H1 (cell line): ENCODE data around the gene BICD1. TPM values are rescaled to one million over a fixed set of nuclear protein-coding genes. Genes with fewer than 3 reads are reported as not detected.

Experiments used
- CTCF ChIA-PET: fragments of 300-600 bp; sonication (Branson Sonifier 250); formaldehyde crosslinking; loops from one replicate; lab custom pipeline; 2021; ENCODE audit not compliant: partially characterized antibody; lab: Charles Lee
- POLR2A ChIA-PET: fragments of 300-600 bp; sonication (Branson Sonifier 250); formaldehyde crosslinking; loops from one replicate; lab custom pipeline; 2021; ENCODE audit warnings: inconsistent platforms; ENCODE audit not compliant: partially characterized antibody; lab: Charles Lee
- DNase-seq, 2 experiments: peaks; one replicate each; pipeline versions ENCODE4 v3.0.0 to v3.0.0-alpha.2; 2010 to 2022; ENCODE audit warnings: low spot score in 2 of 2, low read depth in 1 of 2, mixed read lengths in 1 of 2
- FAIRE-seq: peaks from 2 replicates; lab custom pipeline; 2011; peaks lifted over from hg19 to GRCh38; lab: Jason Lieb, UNC
- H2AFZ ChIP-seq: 2 replicates; pipeline ENCODE4 v1.8.1; 2012; ENCODE audit warnings: low read length, inconsistent platforms
- H2AK5ac ChIP-seq: 2 replicates; pipeline ENCODE4 v1.6.1; 2013; ENCODE audit warnings: low read depth, low read length
- H2BK120ac ChIP-seq: replicated peaks from 2 replicates; pipeline ENCODE3; 2013; ENCODE audit warnings: low read depth, low read length, inconsistent platforms
- H2BK12ac ChIP-seq: 2 replicates; pipeline ENCODE4 v1.6.1; 2013; ENCODE audit warnings: low read depth, low read length
- H2BK15ac ChIP-seq: 2 replicates; pipeline ENCODE4 v1.6.1; 2013; ENCODE audit warnings: low read length
- H2BK20ac ChIP-seq: 2 replicates; pipeline ENCODE4 v1.6.1; 2013; ENCODE audit warnings: low read length
- H2BK5ac ChIP-seq: 2 replicates; pipeline ENCODE4 v1.6.1; 2013; ENCODE audit warnings: low read depth, low read length
- H3K14ac ChIP-seq: 2 replicates; pipeline ENCODE4 v1.6.1; 2013; ENCODE audit warnings: inconsistent platforms; ENCODE audit not compliant: insufficient read length
- H3K18ac ChIP-seq: 2 replicates; pipeline ENCODE4 v1.6.1; 2013; ENCODE audit warnings: low read length; ENCODE audit errors: extremely low read depth
- H3K23ac ChIP-seq: 2 replicates; pipeline ENCODE4 v1.6.1; 2013; ENCODE audit warnings: inconsistent platforms; ENCODE audit not compliant: insufficient read length
- H3K23me2 ChIP-seq: 2 replicates; pipeline ENCODE4 v1.6.1; 2013; ENCODE audit warnings: low read depth, low read length
- H3K27ac ChIP-seq: 2 replicates; pipeline ENCODE4 v1.6.1; 2011; ENCODE audit warnings: low read depth, low read length, inconsistent platforms
- H3K27me3 ChIP-seq, 4 experiments: replicated peaks in 1 of 4; 1 replicate in 1 of 4; 2 replicates in 3 of 4; pipeline versions ENCODE4 v1.6.1 to v1.8.1; 2011 to 2013; ENCODE audit warnings: low read length in 3 of 4, mild to moderate bottlenecking in 3 of 4, inconsistent platforms in 2 of 4, mixed read lengths in 2 of 4, moderate library complexity in 1 of 4; ENCODE audit not compliant: control insufficient read depth in 3 of 4, insufficient read depth in 3 of 4; ENCODE audit errors: extremely low read depth in 1 of 4
- H3K36me3 ChIP-seq, 4 experiments: 2 replicates each; pipeline versions ENCODE4 v1.6.1 to v1.8.1; 2011 to 2013; ENCODE audit warnings: mild to moderate bottlenecking in 4 of 4, low read length in 3 of 4, moderate library complexity in 2 of 4, control low read depth in 1 of 4, inconsistent platforms in 1 of 4; ENCODE audit not compliant: insufficient read depth in 4 of 4, control insufficient read depth in 2 of 4
- H3K4ac ChIP-seq: replicated peaks from 2 replicates; pipeline ENCODE3; 2013; ENCODE audit warnings: low read length, low read depth, mixed read lengths, inconsistent platforms; ENCODE audit not compliant: insufficient read length
- H3K4me1 ChIP-seq, 4 experiments: replicated peaks in 1 of 4; 1 replicate in 1 of 4; 2 replicates in 3 of 4; pipeline versions ENCODE4 v1.6.1 to v1.8.1; 2011 to 2013; ENCODE audit warnings: low read length in 3 of 4, inconsistent platforms in 2 of 4, mixed read lengths in 1 of 4; ENCODE audit not compliant: insufficient read depth in 4 of 4, control insufficient read depth in 3 of 4
- H3K4me2 ChIP-seq, 2 experiments: 2 replicates each; pipeline versions ENCODE4 v1.6.1 to v1.8.1; 2011 to 2013; ENCODE audit warnings: low read depth in 2 of 2, low read length in 2 of 2, control low read depth in 1 of 2, inconsistent platforms in 1 of 2, mild to moderate bottlenecking in 1 of 2; ENCODE audit not compliant: insufficient read depth in 1 of 2
- H3K4me3 ChIP-seq, 4 experiments: fragments of 200-600, 300-600 bp in 1 of 4; sonication (generic), shearing (Covaris generic), sonication (Bioruptor Twin) in 1 of 4; 2 replicates each; pipeline versions ENCODE4 v1.5.1 to v1.8.1; 2011 to 2016; ENCODE audit warnings: low read length in 4 of 4, low read depth in 3 of 4, control low read depth in 2 of 4, inconsistent platforms in 2 of 4, mild to moderate bottlenecking in 2 of 4, mixed read lengths in 1 of 4, moderate library complexity in 1 of 4; ENCODE audit not compliant: insufficient read depth in 2 of 4; ENCODE audit errors: extremely low read depth in 1 of 4
- H3K56ac ChIP-seq: replicated peaks from 2 replicates; pipeline ENCODE3; 2013; ENCODE audit warnings: low read depth, mild to moderate bottlenecking, mixed read lengths, low read length, inconsistent platforms; ENCODE audit not compliant: insufficient read length
- H3K79me1 ChIP-seq: 2 replicates; pipeline ENCODE4 v1.6.1; 2013; ENCODE audit warnings: low read depth, low read length, control low read depth
- H3K79me2 ChIP-seq, 2 experiments: 2 replicates each; pipeline versions ENCODE4 v1.6.1 to v1.8.1; 2012 to 2013; ENCODE audit warnings: low read length in 2 of 2, mild to moderate bottlenecking in 2 of 2, inconsistent platforms in 1 of 2; ENCODE audit not compliant: insufficient read depth in 2 of 2, control insufficient read depth in 1 of 2
- H3K9ac ChIP-seq, 4 experiments: replicated peaks in 1 of 4; 1 replicate in 1 of 4; 2 replicates in 3 of 4; pipeline versions ENCODE4 v1.6.1 to v1.8.1; 2011 to 2013; ENCODE audit warnings: low read depth in 3 of 4, low read length in 3 of 4, control low read depth in 2 of 4, mild to moderate bottlenecking in 2 of 4, moderate library complexity in 2 of 4, inconsistent platforms in 1 of 4; ENCODE audit errors: extremely low read depth in 1 of 4
- H3K9me3 ChIP-seq, 2 experiments: 2 replicates each; pipeline versions ENCODE4 v1.6.1 to v1.8.1; 2012 to 2013; ENCODE audit warnings: mild to moderate bottlenecking in 2 of 2, moderate library complexity in 2 of 2, control low read depth in 1 of 2, inconsistent platforms in 1 of 2, low read depth in 1 of 2, low read length in 1 of 2, mixed read lengths in 1 of 2; ENCODE audit not compliant: insufficient read depth in 2 of 2
- H4K20me1 ChIP-seq, 2 experiments: replicated peaks in 1 of 2; 2 replicates each; pipeline versions ENCODE3 to v1.8.1; 2011 to 2013; ENCODE audit warnings: inconsistent platforms in 2 of 2, low read length in 2 of 2, mild to moderate bottlenecking in 1 of 2; ENCODE audit not compliant: insufficient read depth in 2 of 2, control insufficient read depth in 1 of 2
- H4K5ac ChIP-seq: 2 replicates; pipeline ENCODE4 v1.6.1; 2013; ENCODE audit warnings: low read length, low read depth, mixed read lengths, inconsistent platforms; ENCODE audit not compliant: insufficient read length
- H4K8ac ChIP-seq: 2 replicates; pipeline ENCODE4 v1.8.0; 2013; ENCODE audit warnings: mild to moderate bottlenecking, moderate library complexity, low read length, inconsistent platforms; ENCODE audit not compliant: insufficient read depth; ENCODE audit errors: extremely low read depth
- H4K91ac ChIP-seq: replicated peaks from 2 replicates; pipeline ENCODE3; 2013; ENCODE audit warnings: low read length, mixed read lengths, inconsistent platforms; ENCODE audit not compliant: insufficient read length
- CBX5 ChIP-seq: fragments of 300-800, 300-1000 bp; sonication (generic); IDR thresholded peaks from 2 replicates; pipeline ENCODE4 v1.7.1; 2016; ENCODE audit warnings: antibody characterized with exemption, low read length, low read depth
- CHD1 ChIP-seq: IDR thresholded peaks from 2 replicates; pipeline ENCODE4 v1.6.1; 2012; ENCODE audit warnings: low read depth, low read length, improper control_type of control experiment
- CHD2 ChIP-seq: IDR thresholded peaks from 2 replicates; pipeline ENCODE4 v1.6.1; 2012; ENCODE audit warnings: low read length, improper control_type of control experiment
- EGR1 ChIP-seq: IDR thresholded peaks from 2 replicates; pipeline ENCODE4 v1.6.1; 2011; ENCODE audit warnings: low read depth, low read length, borderline replicate concordance
- KDM4A ChIP-seq: IDR thresholded peaks from one replicate; pipeline ENCODE4 v1.7.1; 2012; ENCODE audit warnings: low read depth, mild to moderate bottlenecking, moderate library complexity, low read length, inconsistent platforms; ENCODE audit not compliant: severe bottlenecking
- PHF8 ChIP-seq: fragments of 200-600 bp; sonication (generic); conservative IDR thresholded peaks from 2 replicates; pipeline ENCODE4 v1.7.1; 2012; ENCODE audit warnings: low read depth, mild to moderate bottlenecking, inconsistent platforms, low read length, moderate library complexity
- RAD21 ChIP-seq, 2 experiments: IDR thresholded peaks in 1 of 2; conservative IDR thresholded peaks in 1 of 2; 2 replicates each; pipeline ENCODE4 v1.6.1; 2011; ENCODE audit warnings: low read depth in 2 of 2, low read length in 2 of 2, improper control_type of control experiment in 1 of 2, inconsistent platforms in 1 of 2, mild to moderate bottlenecking in 1 of 2, moderate library complexity in 1 of 2
- SIN3A ChIP-seq, 2 experiments: IDR thresholded peaks in 1 of 2; conservative IDR thresholded peaks in 1 of 2; 2 replicates each; pipeline ENCODE4 v1.6.1; 2011 to 2012; ENCODE audit warnings: low read length in 2 of 2, improper control_type of control experiment in 1 of 2, low read depth in 1 of 2, mild to moderate bottlenecking in 1 of 2
- SP2 ChIP-seq: IDR thresholded peaks from 2 replicates; pipeline ENCODE4 v1.6.1; 2012; ENCODE audit warnings: mild to moderate bottlenecking, low read length, inconsistent platforms
- SRF ChIP-seq: IDR thresholded peaks from 2 replicates; pipeline ENCODE4 v1.6.1; 2011; ENCODE audit warnings: mild to moderate bottlenecking, low read depth, low read length, moderate library complexity
- ZNF274 ChIP-seq: IDR thresholded peaks from 2 replicates; pipeline ENCODE4 v1.7.0; 2012; ENCODE audit warnings: low read length, borderline replicate concordance; ENCODE audit errors: extremely low read depth
- WGBS, 2 experiments: shearing (Covaris generic) in 1 of 2; methylation state at CpG; one replicate each; pipeline versions ENCODE4 v1.1.6 to v1.1.7; 2013 to 2015; ENCODE audit warnings: low lambda C conversion rate in 2 of 2, mixed read lengths in 2 of 2, inconsistent platforms in 1 of 2, low coverage in 1 of 2, missing lambda C conversion rate in 1 of 2; ENCODE audit not compliant: insufficient replicate concordance in 2 of 2, insufficient coverage in 1 of 2, insufficient read length in 1 of 2; ENCODE audit errors: extremely low coverage in 1 of 2, missing lambda C conversion rate in 1 of 2; 5-methylcytosine and 5-hydroxymethylcytosine counted together
- polyA plus RNA-seq, 7 experiments: library from polyadenylated mRNA; depleted of rRNA in 3 of 7; stranded (reverse) in 5 of 7; unstranded in 2 of 7; fragments of >200 nt in 5 of 7; fragments of 200-250 nt in 2 of 7; gene quantifications; 1 replicate in 5 of 7; 2 replicates in 1 of 7; 4 replicates in 1 of 7; pipeline versions ENCODE4 v1.2.1 to v1.2.3, GENCODE V29; 2011 to 2013; ENCODE audit warnings: missing spikeins in 2 of 7, mixed read lengths in 2 of 7
- total RNA-seq: library from RNA; stranded (reverse); fragmentation: NEBNext Ultra II Directional; extraction: Animal tissue kit (Norgen Biotek cat#: 25700); gene quantifications from 2 replicates; pipeline ENCODE4 v1.2.1, GENCODE V29; 2021

The BICD1 gene
- total and polyA plus RNA-seq, 2 of the 8 experiments (the other 6 are each of a cell fraction or from before 2014, with no cell fraction given) = 34.1 to 58.4 TPM

GRCh38 chr12:32252199-32253073 lies 145.8 kb downstream of the BICD1 start:
- Histone ChIP-seq H2BK120ac (no peak overlapping the region), H3K36me3 (peaks cover 0 to 7% (median 0%) of the 10 kb centered on the region in 4 experiments; a peak in 1 of 8 replicates), H4K8ac (no peak overlapping the region), H3K56ac (no peak overlapping the region), H3K9me3 (0 out of 4 replicates have a peak, but pooled peaks cover 0 to 1% of the 10 kb centered on the region in 2 experiments), H2AFZ (no peak overlapping the region), H3K4ac (no peak overlapping the region), H4K91ac (no peak overlapping the region), H2BK12ac (no peak overlapping the region), H3K14ac (no peak overlapping the region), H3K4me3 (no peak overlapping the region), H2BK15ac (no peak overlapping the region), H3K27ac (no peak overlapping the region), H3K4me1 (peaks cover 4 to 16% (median 8%) of the 10 kb centered on the region in 4 experiments; a peak in 5 of 7 replicates), H3K79me1 (peaks cover 2% of the 10 kb centered on the region; the same call in 1 of the 2 replicates), H3K79me2 (peaks cover 0 to 7% of the 10 kb centered on the region in 2 experiments; a peak in 2 of 4 replicates), H3K4me2 (no peak overlapping the region), H2BK20ac (no peak overlapping the region), H2AK5ac (no peak overlapping the region), H4K5ac (no peak overlapping the region), H3K23ac (no peak overlapping the region), H4K20me1 (no peaks in the 10 kb centered on the region), H3K23me2 (no peaks in the 10 kb centered on the region; the same call in 1 of the 2 replicates), H3K18ac (no peak overlapping the region), H2BK5ac (no peak overlapping the region), H3K27me3 (no peaks in the 10 kb centered on the region), H3K9ac (no peak overlapping the region)
- CTCF ChIA-PET = interaction anchor here (0.8 to 2.2 kb wide), 5 partner anchors 10 to 218 kb away, joined by 3 to 15 read pairs (median 3); no protein-coding TSS in a partner anchor
- POLR2A ChIA-PET = interaction anchor here (1.0 kb wide), 1 partner anchor 23 kb away, joined by 3 read pairs; no protein-coding TSS in a partner anchor
- WGBS, 2 experiments = 90% methylated on average over 13 of the region's 13 CpGs; no CpG with 5 or more reads in 1 of the 2 experiments
- DNase-seq (no peak), FAIRE-seq (no peak)
- no peak for TF ChIP-seq SRF
- no peak for TF ChIP-seq KDM4A
- no peak for TF ChIP-seq RAD21 (IDR thresholded peaks at IDR 0.05 in 1 of 2, conservative IDR thresholded peaks at IDR 0.05 in 1 of 2; ENCODE audit: low read depth in 2 of 2, low read length in 2 of 2)
- TF ChIP-seq CBX5 = no peak
- no peak for TF ChIP-seq ZNF274
- no peak for TF ChIP-seq SP2
- no peak for TF ChIP-seq EGR1
- no peak for TF ChIP-seq SIN3A (conservative IDR thresholded peaks at IDR 0.05 in 1 of 2, IDR thresholded peaks at IDR 0.05 in 1 of 2; ENCODE audit: low read depth in 1 of 2, low read length in 2 of 2)
- TF ChIP-seq CHD1 = no peak
- no peak for TF ChIP-seq CHD2
- no peak for TF ChIP-seq PHF8
